ENCODE measurements around the gene NACC2. TPM values are rescaled to one million over a fixed set of nuclear protein-coding genes. Genes with fewer than 3 reads are reported as not detected.
A peak's percentile ranks its signal among the peaks of the same experiment; 100 is the strongest.

NACC2 gene
- total and polyA plus RNA-seq, 10 of the 15 experiments (the other 5 are each of a cell fraction or from before 2014, with no cell fraction given) = 0.66 to 14.7 (median 3.5) TPM

DNA sequence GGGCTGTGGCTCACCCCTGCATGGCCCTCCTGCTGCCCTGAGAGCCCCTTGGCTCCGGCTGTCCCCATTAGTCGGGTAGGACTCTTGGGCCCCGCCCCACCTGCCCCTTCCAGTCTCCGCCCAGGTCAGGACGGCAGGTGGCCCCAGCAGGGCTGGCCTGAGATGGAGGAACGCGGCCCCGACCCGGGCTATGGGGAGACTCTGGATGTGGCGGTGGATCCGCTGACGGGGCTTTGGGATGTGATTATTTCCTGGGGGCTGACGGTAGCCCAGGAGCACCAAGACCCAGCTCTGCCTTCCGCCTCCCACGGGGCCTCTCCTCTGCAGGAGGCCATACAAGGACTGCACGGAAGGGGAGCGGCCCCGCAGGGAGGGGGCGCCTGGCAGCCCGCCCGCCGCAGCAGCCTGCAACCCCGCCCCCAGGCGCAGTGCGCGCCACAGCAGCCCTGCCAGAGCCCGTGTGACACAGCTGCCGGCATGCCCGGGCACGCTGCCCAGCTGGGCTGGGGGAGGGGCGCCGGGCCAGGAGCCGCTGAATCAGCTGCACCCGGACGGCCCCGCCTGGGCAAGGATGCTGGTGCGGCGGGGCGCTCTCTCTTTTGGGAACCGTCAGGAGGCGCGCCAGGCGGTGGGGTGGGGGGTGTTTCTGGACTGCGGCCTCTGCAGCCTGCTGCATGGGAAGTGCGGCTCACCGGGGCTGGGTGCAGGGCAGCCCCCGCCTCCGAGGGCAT, 14.4 kb upstream of the NACC2 start (continued):
- TF ChIP-seq PAX5 (IDR thresholded peaks at IDR 0.05; ENCODE audit: borderline replicate concordance, low read depth, low read length) (peak; percentile 85; the same call in 1 of the 2 replicates), ATF3 (IDR thresholded peaks at IDR 0.05; ENCODE audit: borderline replicate concordance, extremely low read depth, low read depth, low read length) (no peak)

- peak; percentile 99 for TF ChIP-seq MLLT1 (IDR thresholded peaks at IDR 0.05)
- peak; percentile 74 for TF ChIP-seq HDGF (IDR thresholded peaks at IDR 0.05)
- TF ChIP-seq ZBTB40 (IDR thresholded peaks at IDR 0.05; ENCODE audit: borderline replicate concordance) = 0 out of 2 replicates have a peak, but pooled peaks have one; percentile 30
- TF ChIP-seq RBBP5 (conservative IDR thresholded peaks at IDR 0.05) = no peak
- intact Hi-C loops (cut with micrococcal nuclease; ENCODE audit: unreplicated experiment) (loop anchor here (1.0 kb wide), 1 partner anchor 9 kb away; no protein-coding TSS in a partner anchor), in situ Hi-C loops (cut with MboI) (no loop called here)
- DNase-seq (ENCODE audit: low read depth, low spot score) (no peak), ATAC-seq (no peak), FAIRE-seq (no peak)
- Histone ChIP-seq H3K4me1 (ENCODE audit: control insufficient read depth, insufficient read depth, low read length) (peaks cover 49% of the 10 kb centered on the region), H3K27me3 (replicated peaks in 1 of 2; ENCODE audit: control insufficient read depth in 2 of 2, insufficient read depth in 2 of 2, low read length in 1 of 2) (no peaks in the 10 kb centered on the region), H3K9ac (ENCODE audit: control insufficient read depth, insufficient read depth, low read length) (peak overlapping the region; percentile 64), H2AFZ (ENCODE audit: control insufficient read depth, low read depth, low read length) (peak overlapping the region; percentile 78), H3K4me3 (peak overlapping the region; percentile 76), H3K79me2 (ENCODE audit: control insufficient read depth, insufficient read depth, low read length) (peaks cover 19% of the 10 kb centered on the region), H3K27ac (ENCODE audit: control insufficient read depth, insufficient read depth) (peak overlapping the region; percentile 77), H3K9me3 (replicated peaks; ENCODE audit: control insufficient read depth, insufficient read depth, low read length) (no peaks in the 10 kb centered on the region), H3K4me2 (ENCODE audit: control insufficient read depth, insufficient read depth) (peak overlapping the region; percentile 70), H4K20me1 (ENCODE audit: control insufficient read depth, insufficient read depth) (no peaks in the 10 kb centered on the region), H3K36me3 (ENCODE audit: control insufficient read depth in 2 of 2, insufficient read depth in 2 of 2, low read length in 1 of 2) (no peaks in the 10 kb centered on the region)
- CTCF ChIA-PET = interaction anchor here (0.7 to 1.6 kb wide), 5 partner anchors 9 to 161 kb away, joined by 3 to 13 read pairs (median 3); no protein-coding TSS in a partner anchor
- POLR2A ChIA-PET = interaction anchor here (0.9 to 4.0 kb wide), 5 partner anchors 9 to 148 kb away, joined by 3 to 28 read pairs (median 6); partner anchors contain the start of genes NACC2, TMEM250 and UBAC1
- SMC1A ChIA-PET (ENCODE audit: uncharacterized antibody, unreplicated experiment) = interaction anchor here (0.8 to 4.0 kb wide), 5 partner anchors 8 to 19 kb away, joined by 3 to 19 read pairs (median 3); partner anchors contain the start of gene NACC2
- TSS peak; percentile 73 for BruUV-seq (replicated peaks)
- RAD21 ChIA-PET (ENCODE audit: unreplicated experiment) = interaction anchor here (1.3 to 6.6 kb wide), 4 partner anchors 9 to 148 kb away, joined by 7 to 52 read pairs (median 18); partner anchors contain the start of genes NACC2 and UBAC1
- WGBS (ENCODE audit: insufficient coverage, insufficient replicate concordance, low lambda C conversion rate, missing lambda C conversion rate) = 73% methylated on average over 22 of the region's 27 CpGs
These were observed 13.7 kb upstream of the NACC2 start for GRCh38 chr9:136108648-136109266.

All from GM12878 (cell line).